Measurements from ENCODE around the gene RNU1-4. TPM values are rescaled to one million over a fixed set of nuclear protein-coding genes. Genes with fewer than 3 reads are reported as not detected.
"Not testable (repeated sequence)": the region's sequence is repeated elsewhere in the genome, so short reads cannot be mapped to it uniquely, and the experiment has no call there.

The RNU1-4 gene
- total RNA-seq, 1 donor from 2014 or later: 3,945 TPM

- not testable (repeated sequence) for H3K27ac Mint-ChIP-seq; H3K4me3 Mint-ChIP-seq; DNase-seq (ENCODE audit: low spot score in 2 of 2, unreplicated experiment in 2 of 2); H3K4me1 Mint-ChIP-seq; H3K36me3 Mint-ChIP-seq; H3K9me3 Mint-ChIP-seq
- H3K27me3 Mint-ChIP-seq (ENCODE audit: low read depth): peaks cover 35% of the 10 kb centered on the region
Measured at GRCh38 chr1:16777821-16778220, 37.5 kb downstream of the RNU1-4 start.

GRCh38 chr1:16779525-16779924 lies 39.2 kb downstream of the RNU1-4 start:
- not testable (repeated sequence) for H3K4me3 Mint-ChIP-seq; H3K4me1 Mint-ChIP-seq; H3K27ac Mint-ChIP-seq; H3K9me3 Mint-ChIP-seq; H3K36me3 Mint-ChIP-seq; DNase-seq (ENCODE audit: low spot score in 2 of 2, unreplicated experiment in 2 of 2)
- H3K27me3 Mint-ChIP-seq (ENCODE audit: low read depth): peaks cover 27% of the 10 kb centered on the region

DNA sequence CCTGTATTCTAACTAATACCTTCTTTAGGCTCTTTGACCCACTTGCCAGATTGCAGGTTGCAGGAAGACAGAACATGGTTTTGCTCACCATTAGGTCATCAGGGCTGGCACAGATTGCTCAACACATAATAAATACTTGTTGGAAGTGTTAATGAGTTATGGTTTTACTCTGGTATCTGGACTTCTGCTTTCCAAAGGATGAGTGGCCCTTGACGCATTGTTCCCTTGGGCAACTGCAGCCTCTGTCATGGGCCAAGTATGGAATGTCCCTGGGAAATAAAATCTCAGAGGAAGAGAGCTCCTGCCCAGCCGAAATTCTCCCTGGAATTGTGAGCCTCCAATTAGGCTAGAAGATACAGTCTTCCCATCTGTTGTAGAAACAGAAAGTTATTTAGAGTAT lies 40.7 kb downstream of the RNU1-4 start:
- peaks cover 27% of the 10 kb centered on the region for H3K27me3 Mint-ChIP-seq (ENCODE audit: low read depth)
- not testable (repeated sequence) for H3K27ac Mint-ChIP-seq; H3K36me3 Mint-ChIP-seq; DNase-seq (ENCODE audit: low spot score in 2 of 2, unreplicated experiment in 2 of 2); H3K9me3 Mint-ChIP-seq; H3K4me1 Mint-ChIP-seq; H3K4me3 Mint-ChIP-seq

DNA sequence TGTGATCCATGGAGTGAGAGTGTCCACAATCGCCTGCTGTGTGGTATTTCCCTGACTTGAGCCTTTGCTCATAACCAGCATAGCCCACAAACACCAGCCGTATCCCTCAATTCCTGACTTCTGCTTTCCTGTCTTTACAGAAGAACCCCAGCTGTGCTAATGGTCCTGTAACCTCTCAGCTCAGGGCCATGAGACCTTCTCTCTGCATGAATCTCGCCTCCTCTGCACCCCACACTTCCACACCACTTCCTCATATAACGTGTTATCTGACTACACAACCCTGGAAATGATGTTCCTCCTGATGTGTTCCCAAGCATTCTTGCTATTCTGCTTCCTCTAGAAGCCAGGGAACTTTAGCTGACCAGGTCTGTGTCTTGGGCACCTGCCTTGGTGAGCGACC lies 41.3 kb downstream of the RNU1-4 start:
- H3K4me3 Mint-ChIP-seq, H3K4me1 Mint-ChIP-seq: not testable (repeated sequence)
- H3K27me3 Mint-ChIP-seq (ENCODE audit: low read depth): peaks cover 31% of the 10 kb centered on the region

DNA sequence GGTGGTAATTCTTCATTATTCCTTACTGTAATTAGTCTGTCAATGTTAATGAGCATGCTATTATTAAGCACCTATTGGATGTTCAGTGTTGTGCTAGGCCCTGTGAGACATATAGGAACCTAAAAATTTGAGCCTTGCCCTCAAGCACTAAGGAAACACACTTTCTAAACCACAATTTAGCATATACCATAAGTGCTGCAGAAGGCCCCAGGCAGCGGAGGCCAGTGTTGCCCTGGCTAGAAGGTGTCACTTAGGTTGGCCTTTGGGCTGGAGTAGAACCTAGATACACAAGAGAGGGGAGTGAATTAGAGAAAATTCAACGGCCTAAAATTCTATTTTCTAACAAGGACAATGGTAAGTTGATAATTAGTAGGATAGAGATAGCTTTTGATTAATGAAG lies 44.6 kb downstream of the RNU1-4 start:
- not testable (repeated sequence) for H3K27ac Mint-ChIP-seq; H3K36me3 Mint-ChIP-seq; H3K4me1 Mint-ChIP-seq; H3K4me3 Mint-ChIP-seq; DNase-seq (ENCODE audit: low spot score in 2 of 2, unreplicated experiment in 2 of 2); H3K9me3 Mint-ChIP-seq
- peaks cover 22% of the 10 kb centered on the region for H3K27me3 Mint-ChIP-seq (ENCODE audit: low read depth)

More for the DNA sequence above, 41.3 kb downstream of the RNU1-4 start:
- not testable (repeated sequence) for DNase-seq (ENCODE audit: low spot score in 2 of 2, unreplicated experiment in 2 of 2); H3K36me3 Mint-ChIP-seq; H3K9me3 Mint-ChIP-seq; H3K27ac Mint-ChIP-seq

- H3K4me1 Mint-ChIP-seq; DNase-seq (ENCODE audit: low spot score in 2 of 2, unreplicated experiment in 2 of 2); H3K4me3 Mint-ChIP-seq; H3K36me3 Mint-ChIP-seq; H3K27ac Mint-ChIP-seq; H3K9me3 Mint-ChIP-seq: not testable (repeated sequence)
- H3K27me3 Mint-ChIP-seq (ENCODE audit: low read depth): peaks cover 18% of the 10 kb centered on the region
Measured at GRCh38 chr1:16786362-16786761, 46.0 kb downstream of the RNU1-4 start.

- H3K4me1 Mint-ChIP-seq; H3K9me3 Mint-ChIP-seq; H3K36me3 Mint-ChIP-seq; H3K27ac Mint-ChIP-seq; H3K4me3 Mint-ChIP-seq; DNase-seq (ENCODE audit: low spot score in 2 of 2, unreplicated experiment in 2 of 2): not testable (repeated sequence)
- H3K27me3 Mint-ChIP-seq (ENCODE audit: low read depth): peaks cover 15% of the 10 kb centered on the region
Measured at GRCh38 chr1:16787175-16787574, 46.9 kb downstream of the RNU1-4 start.

DNA sequence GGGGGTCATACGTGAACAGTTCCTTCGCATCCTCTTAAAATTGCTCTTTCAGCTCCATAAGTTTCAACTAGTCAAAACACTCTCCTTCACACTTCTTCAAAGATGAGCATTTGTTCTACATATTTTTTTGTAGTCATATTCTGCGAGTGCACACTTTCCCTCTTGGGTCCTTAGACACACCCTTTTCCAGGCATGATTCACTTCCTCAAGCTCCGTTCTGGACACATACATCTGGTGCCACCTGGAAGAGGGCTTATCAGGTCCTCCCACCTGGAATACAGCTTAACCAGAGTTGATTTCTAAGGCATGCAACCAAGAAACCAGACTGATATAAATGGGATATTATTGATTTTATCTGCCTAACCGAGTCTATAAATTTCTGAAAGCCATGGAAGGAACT lies 47.4 kb downstream of the RNU1-4 start:
- DNase-seq (ENCODE audit: low spot score in 2 of 2, unreplicated experiment in 2 of 2); H3K36me3 Mint-ChIP-seq; H3K4me1 Mint-ChIP-seq; H3K9me3 Mint-ChIP-seq; H3K27ac Mint-ChIP-seq; H3K4me3 Mint-ChIP-seq: not testable (repeated sequence)
- peaks cover 12% of the 10 kb centered on the region for H3K27me3 Mint-ChIP-seq (ENCODE audit: low read depth)

Other genes starting within 250 kb of the RNU1-4 start
- 3,774 to 3,945 TPM (median 3,937 TPM) in 3 replicates for gene RNU1-1, start 226.2 kb upstream of the RNU1-4 start, total RNA-seq
- gene NBPF1, start 127.0 kb upstream of the RNU1-4 start, total RNA-seq: 74.5 to 86.3 TPM (median 79.1 TPM) in 3 replicates
- gene RNU1-3, start 73.6 kb upstream of the RNU1-4 start, total RNA-seq: 3,774 to 3,945 TPM (median 3,937 TPM) in 3 replicates
- gene RNU1-2, start 155.5 kb downstream of the RNU1-4 start, total RNA-seq: 3,774 to 3,945 TPM (median 3,937 TPM) in 3 replicates
- 81.3 to 86.4 TPM (median 86.1 TPM) in 3 replicates for gene CROCC, start 181.4 kb downstream of the RNU1-4 start, total RNA-seq
- 445 to 466 TPM (median 459 TPM) in 3 replicates for gene MFAP2, start 240.1 kb downstream of the RNU1-4 start, total RNA-seq

Data from mesothelial cell of epicardium (in vitro differentiated cells).